ENCODE results near the gene IRAK2. TPM values are rescaled to one million over a fixed set of nuclear protein-coding genes. Genes with fewer than 3 reads are reported as not detected.

IRAK2 gene
- total and polyA plus RNA-seq, 2 of the 8 experiments (the other 6 are each of a cell fraction or from before 2014, with no cell fraction given): 1.5 TPM

DNA sequence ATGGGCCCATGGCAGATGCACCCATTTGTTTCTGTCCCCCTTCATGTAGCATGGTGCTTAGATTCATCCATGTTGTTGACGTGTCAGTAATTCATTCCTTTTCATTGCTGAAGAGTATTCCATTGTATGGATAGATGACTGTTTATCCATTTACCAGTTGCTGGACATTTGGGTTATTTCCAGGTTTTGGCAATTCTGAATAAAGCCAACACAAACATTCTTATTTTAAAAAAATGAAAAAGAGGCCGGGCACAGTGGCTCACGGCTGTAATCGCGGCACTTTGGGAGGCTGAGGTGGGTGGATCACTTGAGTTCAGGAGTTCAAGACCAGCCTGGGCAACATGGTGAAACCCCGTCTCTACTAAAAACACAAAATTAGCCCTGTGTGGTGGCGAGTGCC lies 64.9 kb downstream of the IRAK2 start (continued):
- no peak for TF ChIP-seq TEAD4 (IDR thresholded peaks at IDR 0.05; ENCODE audit: low read depth, low read length)
- TF ChIP-seq CREB1 (IDR thresholded peaks at IDR 0.05): no peak
- no peak for TF ChIP-seq PHF8 (conservative IDR thresholded peaks at IDR 0.05; ENCODE audit: low read depth, low read length)
- no peak for TF ChIP-seq JUN (IDR thresholded peaks at IDR 0.05; ENCODE audit: low read depth, low read length)
- no peak for TF ChIP-seq TAF1 (IDR thresholded peaks at IDR 0.05; ENCODE audit: low read depth, low read length)

Measured in H1 (cell line).